Lung (tissue), 12 donors: ENCODE results near the gene FES. TPM values are rescaled to one million over a fixed set of nuclear protein-coding genes. Genes with fewer than 3 reads are reported as not detected.

Source experiments
- ATAC-seq: fragments of 200-7000 bp; cut with Tn5 transposase; one replicate; pipeline ENCODE4 v1.9.1; 2020; ENCODE audit warnings: moderate number of reproducible peaks; ENCODE audit not compliant: insufficient read depth, low FRiP score
- DNase-seq, 3 donors: peaks; one replicate each; pipeline ENCODE4 v3.0.0-alpha.2; 2013 to 2017
- H3K27ac ChIP-seq, 2 donors: one replicate each; pipeline ENCODE4 v1.5.1; 2013; ENCODE audit warnings: mild to moderate bottlenecking in 2 of 2, moderate library complexity in 2 of 2, control low read depth in 1 of 2, inconsistent platforms in 1 of 2, low read depth in 1 of 2, low read length in 1 of 2
- H3K27me3 ChIP-seq, 3 donors: one replicate each; pipeline ENCODE4 v1.5.1; 2013; ENCODE audit warnings: low read length in 2 of 3; ENCODE audit not compliant: control insufficient read depth in 3 of 3, insufficient read depth in 3 of 3
- H3K36me3 ChIP-seq, 4 donors: one replicate each; pipeline ENCODE4 v1.5.1; 2013; ENCODE audit warnings: low read length in 4 of 4, mild to moderate bottlenecking in 1 of 4, moderate library complexity in 1 of 4; ENCODE audit not compliant: control insufficient read depth in 4 of 4, insufficient read depth in 4 of 4
- H3K4me1 ChIP-seq, 5 donors: one replicate each; pipeline ENCODE4 v1.5.1; 2013; ENCODE audit warnings: low read length in 5 of 5, mild to moderate bottlenecking in 2 of 5, moderate library complexity in 1 of 5; ENCODE audit not compliant: control insufficient read depth in 5 of 5, insufficient read depth in 5 of 5
- H3K4me3 ChIP-seq: one replicate; pipeline ENCODE4 v1.5.1; 2013; ENCODE audit warnings: mild to moderate bottlenecking, control low read depth, moderate library complexity
- H3K9ac ChIP-seq, 2 donors: one replicate each; pipeline ENCODE4 v1.5.1; 2013; ENCODE audit warnings: low read length in 2 of 2, control low read depth in 1 of 2; ENCODE audit not compliant: insufficient read depth in 1 of 2
- H3K9me3 ChIP-seq, 4 donors: one replicate each; pipeline ENCODE4 v1.5.1; 2013; ENCODE audit warnings: low read length in 3 of 4, mild to moderate bottlenecking in 1 of 4, moderate library complexity in 1 of 4; ENCODE audit not compliant: control insufficient read depth in 4 of 4, insufficient read depth in 3 of 4
- CTCF ChIP-seq: IDR thresholded peaks from 2 replicates; pipeline ENCODE4 v1.5.1; 2012; ENCODE audit warnings: mild to moderate bottlenecking; ENCODE audit errors: control extremely low read depth, extremely low read depth
- WGBS, 2 donors: extraction: QIAGEN DNeasy Blood & Tissue Kit; methylation state at CpG; one replicate each; pipeline ENCODE4 v1.1.7; 2013; 5-methylcytosine and 5-hydroxymethylcytosine counted together
- polyA plus RNA-seq, 2 donors: library from polyadenylated mRNA; stranded (reverse); fragments of 200-250 nt; gene quantifications; one replicate each; pipeline ENCODE4 v1.2.1, GENCODE V29; 2013
- total RNA-seq, 2 donors: library from RNA; depleted of rRNA in 1 of 2; stranded (reverse); fragments of >200 nt in 1 of 2; gene quantifications; one replicate each; pipeline ENCODE4 v1.2.1, GENCODE V29; 2014 to 2021
- donor health status: control.
- donor health status: control.
- donor health status: Bipolar disorder and iron deficiency.
- donor health status: healthy.
- donor health status: DM: yes; HTN: yes; CAD: no.

Gene FES
- total and polyA plus RNA-seq, 4 donors = 25.7 to 104 (median 55.5) TPM

GRCh38 chr15:90880381-90881145, 3.7 kb upstream of the FES start:
- Histone ChIP-seq H3K4me1 (peaks cover 0 to 25% (median 10%) of the 10 kb centered on the region in 5 donors), H3K27ac (no peak overlapping the region), H3K9ac (no peak overlapping the region), H3K27me3 (no peaks in the 10 kb centered on the region), H3K4me3 (no peak overlapping the region), H3K36me3 (peaks cover 13 to 67% (median 32%) of the 10 kb centered on the region in 4 donors), H3K9me3 (no peaks in the 10 kb centered on the region)
- no peak for TF ChIP-seq CTCF
- 91 to 92% methylated on average over 16 of the region's 16 CpGs for WGBS, 2 donors
- ATAC-seq = no peak
- no peak for DNase-seq

- H3K27ac ChIP-seq = no peak overlapping the region
- H3K27me3 ChIP-seq = no peaks in the 10 kb centered on the region
Observed at GRCh38 chr15:90881181-90881977, 2.9 kb upstream of the FES start.

GRCh38 chr15:90881978-90882721, 2.2 kb upstream of the FES start:
- H3K9me3 ChIP-seq = no peaks in the 10 kb centered on the region
- TF ChIP-seq CTCF = no peak
- no peak overlapping the region for H3K4me3 ChIP-seq
- H3K9ac ChIP-seq = no peak overlapping the region
- H3K4me1 ChIP-seq = peaks cover 0 to 34% (median 11%) of the 10 kb centered on the region in 5 donors
- 90 to 91% methylated on average over 19 of the region's 19 CpGs for WGBS, 2 donors
- DNase-seq (no peak), ATAC-seq (no peak)
- H3K27me3 ChIP-seq = no peaks in the 10 kb centered on the region
- peaks cover 13 to 55% (median 26%) of the 10 kb centered on the region in 4 donors for H3K36me3 ChIP-seq
- no peak overlapping the region for H3K27ac ChIP-seq

More at GRCh38 chr15:90881181-90881977, 2.9 kb upstream of the FES start:
- Histone ChIP-seq H3K4me3 (no peak overlapping the region), H3K4me1 (peaks cover 0 to 34% (median 11%) of the 10 kb centered on the region in 5 donors), H3K9me3 (no peaks in the 10 kb centered on the region), H3K9ac (no peak overlapping the region), H3K36me3 (peaks cover 13 to 59% (median 32%) of the 10 kb centered on the region in 4 donors)
- WGBS, 2 donors = 88 to 93% methylated on average over 26 to 35 of the region's 35 CpGs
- no peak for DNase-seq
- ATAC-seq = no peak
- no peak for TF ChIP-seq CTCF
